RWPE1 (cell line): Measurements from ENCODE around the gene ARHGEF6.

Experiments used
- CTCF ChIA-PET: fragments of 350-600 bp; sonication (Branson Sonifier 250); formaldehyde crosslinking; extraction: SDS; loops from one replicate; lab custom pipeline; 2021; lab: Yijun Ruan, JAX
- POLR2A ChIA-PET: fragments of 400-600 bp; formaldehyde crosslinking; extraction: SDS; loops from one replicate; lab custom pipeline; 2020; ENCODE audit warnings: antibody characterized with exemption; ENCODE audit not compliant: low non-redundant PET; lab: Yijun Ruan, JAX
- DNase-seq: peaks from one replicate; pipeline ENCODE4 v3.0.0; 2012; ENCODE audit warnings: low spot score
- H3K27ac ChIP-seq: fragments of 450-650 bp; 2 replicates; pipeline ENCODE4 v1.5.1; 2017
- TF ChIP-seq, protein P1 (sequence below): fragments of 450-650 bp; conservative IDR thresholded peaks from 2 replicates; pipeline ENCODE4 v1.5.1; 2017; ENCODE audit warnings: low read depth, mild to moderate bottlenecking

ARHGEF6 gene

DNA sequence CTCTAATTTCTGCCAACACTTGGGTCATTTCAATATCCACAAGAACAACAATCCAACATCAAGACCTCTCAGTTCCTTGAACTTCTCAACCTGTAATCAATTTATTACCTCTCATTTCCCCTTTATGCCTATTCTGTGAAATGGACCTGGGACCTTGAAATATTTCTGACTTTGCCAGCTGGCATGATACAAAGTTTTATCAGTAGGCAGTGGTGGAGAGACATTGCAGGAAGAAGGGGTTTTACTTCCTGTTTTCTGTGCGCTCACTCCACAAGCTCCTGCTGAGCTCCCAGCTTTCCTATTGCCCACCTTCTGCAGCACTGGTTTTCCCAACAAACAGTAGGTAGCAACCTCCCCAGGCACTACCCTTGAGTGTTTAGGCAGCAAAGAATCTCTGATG lies 3.5 kb upstream of the ARHGEF6 start:
- no peak overlapping the region for H3K27ac ChIP-seq
- TF ChIP-seq, protein P1, sequence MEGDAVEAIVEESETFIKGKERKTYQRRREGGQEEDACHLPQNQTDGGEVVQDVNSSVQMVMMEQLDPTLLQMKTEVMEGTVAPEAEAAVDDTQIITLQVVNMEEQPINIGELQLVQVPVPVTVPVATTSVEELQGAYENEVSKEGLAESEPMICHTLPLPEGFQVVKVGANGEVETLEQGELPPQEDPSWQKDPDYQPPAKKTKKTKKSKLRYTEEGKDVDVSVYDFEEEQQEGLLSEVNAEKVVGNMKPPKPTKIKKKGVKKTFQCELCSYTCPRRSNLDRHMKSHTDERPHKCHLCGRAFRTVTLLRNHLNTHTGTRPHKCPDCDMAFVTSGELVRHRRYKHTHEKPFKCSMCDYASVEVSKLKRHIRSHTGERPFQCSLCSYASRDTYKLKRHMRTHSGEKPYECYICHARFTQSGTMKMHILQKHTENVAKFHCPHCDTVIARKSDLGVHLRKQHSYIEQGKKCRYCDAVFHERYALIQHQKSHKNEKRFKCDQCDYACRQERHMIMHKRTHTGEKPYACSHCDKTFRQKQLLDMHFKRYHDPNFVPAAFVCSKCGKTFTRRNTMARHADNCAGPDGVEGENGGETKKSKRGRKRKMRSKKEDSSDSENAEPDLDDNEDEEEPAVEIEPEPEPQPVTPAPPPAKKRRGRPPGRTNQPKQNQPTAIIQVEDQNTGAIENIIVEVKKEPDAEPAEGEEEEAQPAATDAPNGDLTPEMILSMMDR: no peak
- CTCF ChIA-PET: no interaction called here
- POLR2A ChIA-PET: no interaction called here
- no peak for DNase-seq

DNA sequence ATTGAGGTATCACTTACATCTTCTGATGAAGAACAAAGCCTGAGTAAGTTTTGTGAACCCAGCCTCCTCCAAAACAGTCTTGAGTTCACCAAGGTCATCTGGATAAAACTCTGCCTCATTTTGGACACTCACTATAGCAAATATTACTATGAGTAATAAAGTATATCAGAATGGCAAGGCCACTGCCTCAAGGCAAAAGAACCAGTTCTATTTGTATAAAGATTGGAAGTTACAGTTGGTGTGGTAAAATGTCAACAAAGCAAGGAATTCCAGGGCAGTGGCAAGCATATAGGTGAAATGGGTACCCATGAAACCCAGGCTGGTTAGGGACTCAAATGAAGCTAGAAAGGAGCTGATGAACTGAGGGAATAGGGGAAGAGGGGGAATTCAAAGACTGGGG lies 2.4 kb upstream of the ARHGEF6 start:
- POLR2A ChIA-PET: no interaction called here
- TF ChIP-seq, protein P1: no peak
- H3K27ac ChIP-seq: no peak overlapping the region
- no peak for DNase-seq
- CTCF ChIA-PET: no interaction called here

DNA sequence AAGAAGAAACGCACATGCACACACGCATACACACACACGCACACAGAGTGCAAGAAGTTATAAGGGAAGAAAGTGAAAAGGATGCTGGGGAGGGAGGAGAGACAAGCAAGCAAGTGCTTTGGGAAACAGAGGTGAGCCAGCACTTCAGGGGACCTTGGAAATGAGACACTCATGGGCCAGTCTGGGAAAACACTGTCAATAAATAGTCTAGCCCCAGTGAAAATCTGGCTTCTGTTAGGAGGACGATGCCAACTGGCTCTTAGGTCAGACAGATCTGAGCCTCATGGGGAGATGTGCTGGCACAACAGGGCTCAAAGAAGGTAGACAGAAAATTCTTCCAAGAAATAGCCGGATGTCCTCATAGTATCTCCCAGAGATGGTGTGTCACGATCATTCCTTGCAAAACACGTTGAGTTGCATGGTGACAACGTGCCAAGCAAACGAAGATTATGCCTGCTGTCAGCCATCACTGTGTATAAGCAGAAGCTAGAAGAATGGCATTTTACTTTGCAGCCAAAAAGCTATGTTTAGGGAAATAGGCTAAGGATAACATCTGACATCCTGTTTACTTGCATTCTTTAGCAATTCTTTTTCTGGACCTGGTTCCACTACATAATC lies 557 bp upstream of the ARHGEF6 start:
- no peak for DNase-seq
- H3K27ac ChIP-seq: no peak overlapping the region
- ChIA-PET CTCF (interaction anchor here (0.7 kb wide), 1 partner anchor 9 kb away, joined by 5 read pairs; no protein-coding TSS in a partner anchor), POLR2A (no interaction called here)
- TF ChIP-seq, protein P1: no peak

DNA sequence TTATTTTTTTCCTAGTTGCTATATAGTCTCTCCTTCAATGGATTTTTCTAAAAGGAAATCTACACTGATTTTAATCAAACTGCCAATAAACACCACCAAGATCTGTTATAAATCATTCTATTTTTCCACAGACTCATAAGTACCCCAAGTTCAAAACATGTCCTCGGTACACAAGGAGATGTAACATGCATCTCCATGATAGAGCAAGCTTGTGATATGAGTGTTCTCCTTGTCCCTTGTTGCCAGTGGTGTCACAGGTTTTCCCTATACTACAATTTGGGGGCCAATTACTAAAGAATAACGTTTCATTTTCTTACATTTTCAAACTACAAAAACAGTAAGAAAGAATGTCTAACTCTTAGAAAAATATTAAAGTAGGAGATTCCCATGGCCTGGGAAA lies 491 bp downstream of the ARHGEF6 start:
- POLR2A ChIA-PET: no interaction called here
- TF ChIP-seq, protein P1: no peak
- no peak overlapping the region for H3K27ac ChIP-seq
- DNase-seq: no peak
- CTCF ChIA-PET: no interaction called here

DNA sequence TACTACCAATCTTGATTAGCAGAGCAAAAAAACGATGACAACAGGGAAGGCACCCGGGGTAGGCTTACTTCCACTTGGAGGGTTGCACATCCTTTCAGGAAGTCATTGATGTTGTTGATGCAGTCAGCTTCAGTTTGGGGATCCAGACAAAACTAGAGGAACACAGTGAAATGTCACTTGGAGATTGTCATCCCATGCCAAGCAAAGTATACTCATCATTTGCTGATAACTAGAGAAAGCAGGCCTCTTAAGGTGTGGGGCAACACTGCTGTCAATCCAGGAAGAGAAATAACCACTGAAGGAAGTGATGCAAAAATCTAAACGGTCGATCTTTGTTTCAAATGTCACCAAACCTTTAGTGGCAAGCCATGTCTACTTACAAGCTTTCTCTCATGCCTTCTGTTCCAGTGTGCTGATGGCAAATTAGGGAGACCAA lies 1.4 kb downstream of the ARHGEF6 start:
- no peak for DNase-seq
- no peak overlapping the region for H3K27ac ChIP-seq
- CTCF ChIA-PET: no interaction called here
- TF ChIP-seq, protein P1: no peak
- POLR2A ChIA-PET: no interaction called here

DNA sequence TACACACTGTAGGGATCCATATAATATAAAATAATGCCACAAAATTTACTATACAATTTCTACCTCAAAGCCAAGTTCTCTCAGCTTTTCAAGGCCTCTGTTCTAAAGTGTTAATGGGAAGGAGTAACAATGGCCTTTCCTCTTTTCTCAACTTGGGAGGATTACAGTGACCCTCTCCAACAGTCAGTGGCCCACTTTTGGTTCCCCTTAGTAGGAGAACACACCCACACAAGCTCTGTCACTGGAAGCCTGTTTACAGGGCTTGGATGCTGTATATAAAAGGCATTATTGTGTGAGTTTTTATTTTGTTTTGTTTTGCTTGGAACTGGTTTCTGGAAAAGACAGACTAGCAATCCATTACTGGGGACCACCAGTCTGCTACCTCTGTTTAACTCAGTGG lies 1.8 kb downstream of the ARHGEF6 start:
- TF ChIP-seq, protein P1: no peak
- ChIA-PET CTCF (no interaction called here), POLR2A (no interaction called here)
- no peak overlapping the region for H3K27ac ChIP-seq
- DNase-seq: no peak
